HG03460 (cell line): ENCODE results near the gene GALNT6.
"Not testable (repeated sequence)": the region's sequence is repeated elsewhere in the genome, so short reads cannot be mapped to it uniquely, and the experiment has no call there.

Experiments
- ATAC-seq: cut with Tn5 transposase; IDR thresholded peaks from one replicate; pipeline ENCODE4 v1.9.1; 2021; ENCODE audit not compliant: unreplicated experiment

The GALNT6 gene

DNA sequence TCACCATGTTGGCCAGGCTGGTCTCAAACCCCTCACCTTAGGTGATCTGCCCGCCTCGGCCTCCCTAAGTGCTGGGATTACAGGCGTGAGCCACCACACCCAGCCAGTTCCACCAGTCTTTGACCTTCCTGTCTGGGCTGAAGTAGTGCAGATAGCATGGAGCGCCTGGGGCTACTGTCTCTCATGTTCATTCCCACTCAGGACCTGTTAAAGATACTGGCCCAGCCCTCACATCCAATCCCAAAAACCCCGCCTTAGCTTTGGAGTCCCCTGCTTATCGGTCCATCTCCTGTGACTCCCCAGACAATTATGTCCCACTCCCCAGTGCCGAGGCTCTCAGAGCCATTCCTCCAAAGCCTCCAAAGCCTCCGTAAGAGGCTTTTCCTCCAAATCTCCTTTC, 32.7 kb downstream of the GALNT6 start:
- ATAC-seq: no peak

DNA sequence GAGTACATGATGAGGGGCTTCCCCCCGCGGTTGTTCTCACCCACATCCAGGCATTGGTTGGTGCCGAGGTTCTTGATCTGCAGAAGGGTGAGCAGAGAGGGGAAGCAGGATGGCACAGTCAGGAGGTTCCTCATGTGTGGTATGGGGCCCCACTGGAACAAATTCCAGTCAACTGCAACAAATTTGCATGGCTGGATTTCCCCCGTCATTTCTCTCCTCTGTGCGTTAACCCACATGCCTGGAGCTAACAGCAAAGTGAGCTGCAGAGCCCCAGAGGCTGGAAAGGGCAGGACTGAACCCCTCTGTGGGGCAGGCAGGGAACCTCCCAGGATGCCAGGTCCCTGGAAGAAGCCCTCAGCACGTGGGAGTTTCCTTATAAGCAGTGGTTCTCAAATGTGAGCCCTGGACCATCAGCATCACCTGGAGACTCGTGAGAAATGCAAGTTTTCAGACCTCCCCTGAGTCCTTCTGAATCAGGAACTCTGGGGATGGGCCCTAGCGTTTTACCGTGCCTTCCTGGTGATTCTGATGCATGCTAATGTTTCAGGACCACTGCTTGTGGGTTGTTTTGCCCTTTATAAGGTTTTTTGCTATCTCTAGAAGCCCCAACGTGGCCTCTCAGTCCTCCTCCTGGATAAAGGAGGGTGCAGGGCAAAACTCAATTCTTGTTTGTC, 33.7 kb downstream of the GALNT6 start:
- ATAC-seq: no peak

DNA sequence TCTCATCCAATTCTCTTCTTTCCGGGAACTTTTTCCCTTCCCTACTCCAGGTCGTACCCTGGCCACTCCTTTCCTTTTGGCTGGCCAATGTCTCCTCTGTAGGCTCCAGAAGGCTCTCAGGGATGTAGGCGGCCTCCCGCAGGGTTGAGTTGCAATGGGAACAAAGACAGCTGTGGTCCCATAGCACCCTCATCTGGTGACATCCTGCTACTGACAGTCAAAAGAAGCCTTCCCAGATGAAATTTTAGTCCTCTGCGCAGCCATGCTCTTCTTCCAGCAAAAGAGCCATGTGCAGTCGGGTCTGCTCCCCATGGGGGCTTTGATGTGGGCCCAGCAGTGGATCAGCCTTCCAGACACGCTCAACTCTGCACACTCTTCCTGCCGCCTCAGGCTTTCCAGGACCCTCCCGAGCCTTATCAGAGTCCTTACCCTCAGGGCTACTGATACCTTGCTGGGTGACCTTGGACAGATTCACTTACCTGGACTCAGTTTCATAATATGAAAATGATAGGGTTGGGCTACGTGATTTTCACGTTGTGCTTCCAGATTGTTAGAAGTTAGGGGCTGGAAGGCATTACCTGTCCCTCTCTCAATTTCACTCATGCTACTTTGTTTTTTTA, 39.2 kb downstream of the GALNT6 start:
- ATAC-seq: no peak

DNA sequence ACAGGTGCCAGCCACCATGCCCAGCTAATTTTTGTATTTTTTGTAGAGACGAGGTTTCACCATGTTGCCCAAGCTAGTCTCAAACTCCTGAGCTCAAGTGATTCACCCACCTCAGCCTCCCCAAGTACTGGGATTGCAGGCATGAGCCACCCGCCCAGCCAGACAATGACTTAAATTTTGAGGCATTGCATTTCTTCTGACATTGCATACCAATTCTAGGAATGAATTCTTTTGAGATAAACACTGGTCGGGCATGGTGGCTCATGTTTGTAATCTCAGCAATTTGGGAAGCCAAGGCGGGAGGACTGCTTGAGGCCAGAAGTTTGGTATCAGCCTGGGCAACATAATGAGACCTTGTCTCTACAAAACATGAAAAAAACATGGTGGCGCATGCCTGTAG, 42.2 kb downstream of the GALNT6 start:
- ATAC-seq: no peak

DNA sequence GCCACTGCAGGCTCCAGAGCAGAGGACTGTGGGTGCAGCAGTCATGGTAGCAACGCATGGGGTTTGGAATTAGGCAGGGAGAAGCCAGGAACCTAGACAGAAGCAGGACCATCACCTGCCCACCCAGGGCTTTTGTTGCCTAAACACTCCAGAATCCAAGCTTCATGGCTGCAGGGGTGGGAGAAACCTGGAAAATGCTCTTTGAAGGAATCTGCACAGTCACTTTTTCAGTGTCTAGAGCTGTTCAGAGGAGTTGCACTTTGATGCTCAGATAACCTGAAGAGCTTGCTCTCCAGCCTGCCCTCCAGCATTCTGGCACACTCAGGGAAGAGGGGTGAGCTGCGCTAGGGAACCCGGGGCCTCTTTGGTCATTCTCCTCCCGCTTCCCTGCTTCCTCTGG, 43.1 kb downstream of the GALNT6 start:
- ATAC-seq: no peak

DNA sequence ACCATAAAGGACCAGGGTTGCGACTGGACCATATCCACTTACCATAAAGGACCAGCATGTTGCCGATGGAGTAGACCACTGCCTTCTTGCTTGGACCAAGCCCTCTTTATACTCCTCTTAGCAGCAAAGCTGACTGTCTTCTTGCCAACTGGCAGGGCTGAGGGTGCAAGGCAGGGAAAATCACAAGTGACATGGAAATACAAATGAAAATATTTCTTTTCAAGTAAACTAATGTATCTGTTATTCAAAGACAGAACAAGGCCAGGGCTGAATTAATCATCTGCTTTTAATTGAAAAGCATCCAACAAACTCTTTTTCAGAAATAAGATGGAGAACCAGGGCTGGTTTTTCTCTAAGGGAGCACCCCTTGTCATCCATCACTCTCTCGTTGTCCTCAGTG, 44.6 kb downstream of the GALNT6 start, which contains the start of gene CELA1:
Gene CELA1 (minus strand): TSS at position 99 of the 400 bp plus-strand sequence. CDS start 41 bp downstream, at position 58.
- ATAC-seq: no peak

DNA sequence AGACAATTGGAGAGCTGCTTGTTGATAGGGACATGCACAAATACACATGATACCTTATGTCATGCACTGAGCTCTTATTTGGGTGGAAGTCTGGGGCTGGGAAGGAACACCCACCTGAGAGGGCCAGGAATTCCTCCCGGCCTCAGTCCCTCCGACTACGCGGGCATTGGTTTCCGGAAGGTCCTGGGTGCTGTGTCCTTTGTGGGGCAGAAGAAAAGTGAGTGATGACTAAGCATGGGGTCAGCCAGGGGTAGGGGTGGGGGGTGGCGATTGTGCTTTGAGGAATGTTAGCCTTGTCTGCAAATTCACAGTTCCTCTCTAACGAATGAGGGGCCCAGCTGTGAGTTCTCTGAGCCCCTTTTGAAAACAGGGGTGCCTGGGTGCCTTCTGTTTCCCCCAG, 45.5 kb downstream of the GALNT6 start:
- ATAC-seq: no peak

DNA sequence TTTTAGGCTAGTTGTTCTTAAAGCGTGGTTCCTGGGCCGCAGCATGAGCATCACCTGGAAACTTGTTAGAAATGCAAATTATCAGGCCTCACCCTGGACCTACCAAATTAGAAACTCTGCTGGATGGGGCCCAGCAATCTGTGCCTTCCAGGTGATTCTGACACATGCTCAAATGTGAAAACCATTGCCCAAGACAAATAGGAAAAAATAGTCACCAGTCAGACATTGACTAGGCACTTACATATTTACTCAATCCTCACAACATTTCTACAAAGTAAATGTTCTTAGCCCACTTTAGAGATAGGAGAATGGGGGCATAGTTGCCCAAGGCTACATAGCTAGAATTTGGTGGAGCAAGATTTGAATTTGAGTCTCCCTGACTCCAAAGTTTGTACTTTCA, 48.0 kb downstream of the GALNT6 start:
- no peak for ATAC-seq

DNA sequence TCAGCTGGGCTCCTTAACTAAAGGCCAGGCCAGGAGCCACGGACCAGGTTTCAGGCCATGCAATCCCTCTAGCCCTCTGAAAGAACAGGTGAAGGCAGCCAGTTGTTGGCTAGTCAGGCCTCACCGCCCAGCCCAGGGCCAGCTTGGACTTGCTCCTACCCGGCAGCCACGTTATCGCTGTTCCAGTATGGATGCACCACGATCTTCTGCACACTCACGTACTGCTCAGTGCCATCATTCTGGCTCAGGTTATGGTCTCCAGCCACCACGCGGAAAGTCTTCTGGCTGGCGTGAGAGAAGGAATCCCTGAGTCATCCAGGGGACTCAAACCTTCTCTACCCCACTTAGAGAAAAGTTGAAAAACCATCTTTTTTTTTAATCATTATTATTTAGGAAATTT, 48.8 kb downstream of the GALNT6 start:
- no peak for ATAC-seq

DNA sequence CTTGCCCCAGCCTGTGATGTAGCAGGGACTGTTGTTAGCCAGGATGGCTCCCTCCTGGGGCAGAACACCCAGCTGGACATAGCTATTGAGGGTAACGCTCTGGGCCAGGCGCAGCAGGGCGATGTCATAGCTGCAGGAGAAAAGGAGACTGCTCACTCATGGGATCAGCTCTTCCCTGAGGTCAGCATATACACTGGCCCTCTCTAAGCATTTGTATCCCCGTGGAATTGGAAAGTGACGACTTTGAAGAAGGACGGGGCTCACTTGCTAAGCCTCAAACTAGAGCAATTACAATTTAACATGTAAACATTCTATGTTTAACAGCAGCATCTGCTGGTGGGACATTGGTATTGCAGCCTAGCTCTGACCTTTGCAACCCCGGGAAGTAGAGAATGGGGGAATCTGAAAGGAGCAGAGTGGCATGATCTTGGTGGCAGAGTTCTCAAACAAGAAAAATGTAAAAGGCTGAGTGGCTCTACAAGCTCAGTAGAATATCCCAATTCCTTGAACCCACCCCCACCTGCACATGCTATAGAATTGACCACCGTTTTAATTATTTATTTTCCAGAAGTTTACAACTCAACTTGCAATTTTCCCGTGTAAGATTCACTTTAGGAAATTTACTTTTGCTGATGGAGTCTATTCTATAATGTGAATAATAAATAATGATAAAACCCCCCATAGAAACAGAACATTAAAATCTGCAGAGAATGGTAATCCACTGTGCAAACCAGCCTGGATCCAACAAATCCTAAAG, 49.8 kb downstream of the GALNT6 start:
- no peak for ATAC-seq

DNA sequence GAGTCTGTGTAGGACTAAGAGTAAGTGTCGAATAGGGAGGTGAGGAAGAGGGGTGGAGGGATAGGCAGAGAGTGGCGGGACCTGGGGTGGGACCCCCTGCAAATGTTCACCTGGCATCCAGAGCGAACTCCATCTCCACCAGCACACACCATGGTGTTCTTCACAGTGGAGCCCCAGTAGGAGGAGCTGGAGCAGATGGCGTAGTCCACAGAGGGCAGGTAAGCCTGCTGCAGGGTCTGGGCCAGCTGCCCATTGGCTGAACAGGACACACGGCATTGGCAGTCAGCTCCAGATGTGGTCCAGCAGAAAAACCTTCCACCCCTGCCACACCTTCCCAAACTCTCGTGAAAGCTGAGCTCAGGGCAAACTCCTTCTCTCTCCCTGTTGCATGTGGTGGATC, 51.5 kb downstream of the GALNT6 start:
- ATAC-seq: no peak

DNA sequence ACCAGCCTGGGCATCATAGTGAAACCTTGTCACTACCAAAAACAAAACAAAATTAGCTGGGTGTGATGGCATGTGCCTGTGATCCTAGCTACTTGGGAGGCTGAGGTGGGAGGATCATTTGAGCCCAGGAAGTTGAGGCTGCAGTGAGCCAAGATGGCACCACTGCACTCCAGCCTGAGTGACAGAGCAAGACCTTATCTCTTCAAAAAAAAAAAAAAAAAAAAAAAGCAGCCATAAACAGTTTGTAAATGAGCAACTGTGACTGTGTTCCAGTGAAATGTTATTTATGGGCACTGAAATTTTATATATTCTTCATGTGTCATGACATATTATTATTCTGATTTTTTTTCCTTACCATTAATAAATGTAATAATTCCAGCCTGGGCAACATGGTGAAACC, 53.9 kb downstream of the GALNT6 start:
- not testable (repeated sequence) for ATAC-seq

DNA sequence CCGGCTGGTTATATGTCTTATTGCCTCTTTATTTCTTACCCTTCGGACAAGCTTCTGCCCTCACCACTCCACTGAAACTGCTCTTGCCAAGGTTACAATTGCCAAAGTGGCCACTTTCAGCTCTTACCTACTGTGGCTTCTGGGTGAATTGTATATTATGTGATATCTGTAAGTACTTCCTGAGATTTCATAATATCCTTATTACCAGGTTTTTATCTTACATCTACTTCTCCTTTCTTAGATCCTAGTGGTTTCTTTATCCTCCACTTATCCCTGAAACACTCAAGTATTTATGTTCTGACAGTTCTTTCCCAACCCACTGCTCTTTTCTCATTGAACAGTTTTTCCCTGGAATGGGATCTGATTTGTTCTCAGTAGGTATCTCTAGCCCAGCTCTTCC, 55.3 kb downstream of the GALNT6 start:
- no peak for ATAC-seq

DNA sequence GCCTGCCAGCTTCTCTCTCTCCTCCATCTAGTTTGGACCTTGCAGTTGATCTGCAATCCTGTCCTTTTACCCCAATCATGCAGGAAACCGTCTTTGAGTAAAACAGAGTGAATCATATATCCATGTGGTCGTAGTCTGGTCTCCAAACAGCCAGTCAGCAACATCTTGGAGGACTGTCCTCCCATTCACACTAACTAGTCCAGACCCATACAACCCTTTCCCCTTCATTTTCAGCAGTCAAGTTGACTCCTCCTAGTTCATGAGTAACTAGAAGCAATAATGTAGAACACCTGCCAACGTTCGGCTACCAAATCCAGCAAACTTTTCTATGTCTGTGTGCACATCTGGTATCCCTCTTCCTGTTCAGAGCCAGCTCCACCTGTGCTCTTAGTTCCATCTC, 56.4 kb downstream of the GALNT6 start:
- no peak for ATAC-seq

DNA sequence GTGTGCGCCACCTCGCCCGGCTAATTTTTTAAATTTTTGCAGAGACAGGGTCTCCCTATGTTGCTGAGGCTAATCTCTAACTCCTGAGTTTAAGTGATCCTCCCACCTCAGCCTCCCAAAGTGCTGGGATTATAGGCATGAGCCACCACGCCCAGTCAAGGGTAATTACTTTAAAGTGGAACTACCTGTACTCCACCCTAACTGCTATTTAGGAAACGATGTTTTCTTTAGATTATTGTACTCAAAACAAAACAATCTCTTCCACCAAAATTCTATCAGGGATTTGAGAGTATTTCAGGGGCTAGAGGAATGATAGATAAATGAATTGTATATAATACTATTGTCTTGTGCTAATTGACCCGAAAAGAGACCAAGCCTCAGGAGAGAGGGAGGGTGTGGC, 57.7 kb downstream of the GALNT6 start:
- no peak for ATAC-seq

DNA sequence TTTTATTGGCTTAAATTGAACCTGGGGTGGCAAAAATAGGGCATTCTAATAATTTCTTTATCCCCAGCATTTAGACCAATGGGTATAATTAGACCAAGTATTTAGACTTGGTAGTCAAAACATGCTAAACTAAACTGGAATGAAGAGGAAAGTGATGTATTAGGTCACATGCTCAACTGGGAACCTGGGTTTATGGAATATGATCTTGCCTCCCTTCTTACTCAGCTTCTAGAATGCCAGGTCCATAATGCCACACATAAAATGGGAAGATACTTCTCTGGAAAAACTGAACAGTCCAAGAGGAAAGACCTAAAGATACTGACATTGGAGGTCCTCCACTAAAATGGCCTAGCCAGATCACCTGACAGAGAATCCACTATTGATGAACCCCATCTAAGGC, 61.0 kb downstream of the GALNT6 start:
- no peak for ATAC-seq

DNA sequence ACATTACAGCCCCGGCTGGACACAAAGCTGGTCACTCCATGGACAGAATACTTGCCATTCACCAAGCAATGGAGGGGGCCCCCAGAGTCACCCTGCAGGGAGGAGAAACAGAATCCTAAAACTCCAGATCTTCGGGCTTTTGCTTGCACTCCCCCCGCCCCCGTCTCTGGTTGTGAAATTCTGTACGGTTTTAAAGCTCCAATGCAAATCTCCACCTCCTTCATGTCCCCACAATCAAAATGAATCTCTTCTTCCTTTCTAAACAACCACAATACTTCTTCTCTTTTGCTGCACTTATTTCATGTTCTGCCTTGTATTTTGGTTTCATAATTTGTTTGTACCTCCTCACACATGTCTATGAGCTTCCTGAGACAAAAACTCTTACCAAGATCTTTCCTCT, 61.5 kb downstream of the GALNT6 start:
- no peak for ATAC-seq

DNA sequence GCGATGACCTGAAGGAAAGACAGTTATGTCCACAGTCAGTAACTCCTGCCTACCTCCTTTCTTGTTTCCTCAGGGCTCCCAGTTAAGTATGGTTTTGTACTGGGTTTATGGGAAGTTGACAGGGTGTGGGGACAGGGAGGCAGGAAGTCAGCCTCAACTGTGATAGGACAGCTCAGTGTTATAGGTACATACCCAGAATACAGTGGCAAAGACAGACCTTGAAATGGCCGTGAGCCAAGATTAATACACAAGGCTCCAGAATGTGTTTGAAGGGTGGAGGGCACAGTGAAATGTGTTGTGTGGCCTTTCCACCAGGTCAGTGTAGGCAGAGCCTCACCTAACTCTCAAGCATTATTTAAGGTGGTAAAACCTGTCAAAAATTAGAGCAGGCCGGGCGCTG, 62.6 kb downstream of the GALNT6 start:
- no peak for ATAC-seq

DNA sequence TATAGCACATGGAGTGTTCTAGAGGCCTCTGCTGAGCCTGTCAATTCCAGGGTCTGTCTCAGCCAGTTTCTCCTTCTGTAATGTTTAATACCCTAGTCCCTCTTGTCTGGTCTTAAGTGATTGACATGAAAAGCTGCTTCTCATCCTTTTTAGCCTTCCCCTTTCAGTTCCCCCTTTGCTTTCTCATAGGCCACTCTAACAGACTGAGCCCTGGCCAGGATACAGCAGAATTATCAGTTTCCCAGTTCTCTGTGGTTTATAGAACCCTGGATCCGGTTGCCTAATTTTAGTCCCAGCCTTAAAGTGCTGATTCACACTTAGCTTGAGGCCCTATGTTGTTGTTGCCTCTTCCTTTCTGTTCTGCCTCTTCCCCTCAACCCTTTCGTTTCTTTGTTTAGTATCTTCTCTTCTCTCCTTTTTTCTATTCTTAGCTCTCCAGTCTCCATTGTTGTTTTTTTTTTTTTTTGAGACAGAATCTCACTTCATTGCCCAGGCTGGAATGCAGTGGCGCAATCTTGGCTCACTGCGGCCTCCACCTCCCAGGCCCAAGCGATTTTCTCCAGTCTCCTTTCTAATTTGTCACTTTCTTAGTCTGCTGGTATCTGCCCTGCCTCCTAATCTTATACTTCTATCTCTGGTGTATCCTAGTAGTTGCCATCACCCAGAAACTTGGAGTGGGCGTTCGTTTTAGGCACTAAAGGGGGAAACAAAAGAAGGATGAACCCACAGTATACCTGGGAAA, 64.3 kb downstream of the GALNT6 start:
- ATAC-seq: peak; percentile 33

DNA sequence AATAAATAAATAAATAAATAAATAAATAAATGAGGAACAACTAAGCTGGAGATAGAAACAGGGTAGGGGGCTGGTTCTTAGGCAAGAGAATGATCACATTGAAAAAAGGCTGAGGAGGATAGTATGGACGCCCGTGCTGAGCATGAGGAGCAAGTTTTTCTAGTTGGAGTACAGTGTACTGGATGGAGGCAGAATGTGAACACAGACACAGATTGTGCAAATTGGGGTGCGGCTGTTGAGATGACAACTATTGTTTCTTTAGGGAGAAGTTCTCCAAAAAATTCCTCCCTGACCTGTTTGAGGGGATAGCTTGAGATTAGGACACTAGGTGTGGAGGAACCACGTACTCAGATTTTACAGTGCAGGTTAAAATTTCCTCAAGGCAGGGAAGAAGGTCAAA, 66.3 kb downstream of the GALNT6 start:
- no peak for ATAC-seq
